Hepatocyte (in vitro differentiated cells): ENCODE data around the gene RASSF3.

Experiments used
- EZH2 ChIP-seq: fragments of 200-600 bp; sonication (generic); IDR thresholded peaks from 2 replicates; pipeline ENCODE4 v1.6.1; 2016; ENCODE audit warnings: antibody characterized with exemption, mild to moderate bottlenecking, borderline replicate concordance
- EZH2phosphoT487 ChIP-seq: fragments of 200-600 bp; sonication (generic); IDR thresholded peaks from one replicate; pipeline ENCODE4 v1.6.1; 2018; ENCODE audit warnings: antibody characterized with exemption, mild to moderate bottlenecking, low read depth, moderate library complexity; ENCODE audit not compliant: unreplicated experiment, severe bottlenecking
- TF ChIP-seq, protein P1 (sequence below): fragments of 200-600 bp; sonication (generic); IDR thresholded peaks from 2 replicates; pipeline ENCODE4 v1.5.1; 2016; ENCODE audit warnings: antibody characterized with exemption, mild to moderate bottlenecking; ENCODE audit not compliant: poor library complexity

DNA sequence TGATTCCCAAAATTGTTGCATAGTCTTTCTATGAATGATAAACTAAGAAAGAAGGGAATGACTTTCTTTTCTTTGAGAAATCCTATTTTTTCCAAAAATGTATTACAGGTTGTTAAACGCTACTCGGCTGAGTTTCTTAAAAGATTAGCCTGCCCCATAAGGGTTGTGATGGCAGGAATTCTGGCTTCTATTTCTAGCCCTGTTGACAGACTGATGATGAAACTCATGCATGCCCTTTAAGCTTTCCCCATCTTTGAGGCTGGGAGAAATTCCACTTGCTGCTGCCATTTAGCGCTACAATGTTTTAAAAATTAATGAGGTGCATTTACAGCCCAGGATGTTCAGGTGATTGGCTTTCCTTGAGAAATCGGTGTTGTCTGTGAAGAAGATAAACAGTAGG, 33.2 kb upstream of the RASSF3 start:
- TF ChIP-seq, protein P1, sequence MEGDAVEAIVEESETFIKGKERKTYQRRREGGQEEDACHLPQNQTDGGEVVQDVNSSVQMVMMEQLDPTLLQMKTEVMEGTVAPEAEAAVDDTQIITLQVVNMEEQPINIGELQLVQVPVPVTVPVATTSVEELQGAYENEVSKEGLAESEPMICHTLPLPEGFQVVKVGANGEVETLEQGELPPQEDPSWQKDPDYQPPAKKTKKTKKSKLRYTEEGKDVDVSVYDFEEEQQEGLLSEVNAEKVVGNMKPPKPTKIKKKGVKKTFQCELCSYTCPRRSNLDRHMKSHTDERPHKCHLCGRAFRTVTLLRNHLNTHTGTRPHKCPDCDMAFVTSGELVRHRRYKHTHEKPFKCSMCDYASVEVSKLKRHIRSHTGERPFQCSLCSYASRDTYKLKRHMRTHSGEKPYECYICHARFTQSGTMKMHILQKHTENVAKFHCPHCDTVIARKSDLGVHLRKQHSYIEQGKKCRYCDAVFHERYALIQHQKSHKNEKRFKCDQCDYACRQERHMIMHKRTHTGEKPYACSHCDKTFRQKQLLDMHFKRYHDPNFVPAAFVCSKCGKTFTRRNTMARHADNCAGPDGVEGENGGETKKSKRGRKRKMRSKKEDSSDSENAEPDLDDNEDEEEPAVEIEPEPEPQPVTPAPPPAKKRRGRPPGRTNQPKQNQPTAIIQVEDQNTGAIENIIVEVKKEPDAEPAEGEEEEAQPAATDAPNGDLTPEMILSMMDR, result no peak
- TF ChIP-seq EZH2 (no peak), EZH2phosphoT487 (no peak)
